ENCODE results near the gene TMEM132D. TPM values are rescaled to one million over a fixed set of nuclear protein-coding genes. Genes with fewer than 3 reads are reported as not detected.

TMEM132D gene
- total RNA-seq, 1 donor from 2014 or later, result not detected

GRCh38 chr12:129614221-129614885, 289.5 kb downstream of the TMEM132D start:
- intact Hi-C loops (cut with DNase I), result no loop called here
- DNase-seq (ENCODE audit: low spot score), result no peak

DNA sequence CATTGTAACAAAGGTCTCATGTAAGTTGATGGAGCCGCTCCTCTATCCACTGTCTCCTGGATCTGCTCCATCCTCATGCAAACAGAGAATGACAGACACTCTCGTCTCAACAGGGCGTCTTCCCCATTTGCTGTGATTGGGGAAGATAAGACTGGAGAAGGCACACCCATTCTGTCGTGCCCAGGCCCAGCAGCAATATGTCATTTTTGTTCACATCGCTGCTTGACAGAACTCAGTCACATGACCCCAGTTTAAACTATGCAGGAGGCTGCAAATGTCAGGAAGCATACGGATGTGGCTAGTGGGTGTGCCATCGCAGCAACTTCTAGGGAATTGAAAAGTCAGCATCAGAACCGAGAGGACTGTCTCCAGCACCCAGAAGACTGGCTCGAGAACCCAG, 290.5 kb downstream of the TMEM132D start:
- DNase-seq (ENCODE audit: low spot score), result no peak

GRCh38 chr12:129610601-129611120, 293.2 kb downstream of the TMEM132D start:
- intact Hi-C loops (cut with DNase I), result no loop called here
- no peak for DNase-seq (ENCODE audit: low spot score)

More for the DNA sequence above, 290.5 kb downstream of the TMEM132D start:
- intact Hi-C loops (cut with DNase I), result no loop called here

DNA sequence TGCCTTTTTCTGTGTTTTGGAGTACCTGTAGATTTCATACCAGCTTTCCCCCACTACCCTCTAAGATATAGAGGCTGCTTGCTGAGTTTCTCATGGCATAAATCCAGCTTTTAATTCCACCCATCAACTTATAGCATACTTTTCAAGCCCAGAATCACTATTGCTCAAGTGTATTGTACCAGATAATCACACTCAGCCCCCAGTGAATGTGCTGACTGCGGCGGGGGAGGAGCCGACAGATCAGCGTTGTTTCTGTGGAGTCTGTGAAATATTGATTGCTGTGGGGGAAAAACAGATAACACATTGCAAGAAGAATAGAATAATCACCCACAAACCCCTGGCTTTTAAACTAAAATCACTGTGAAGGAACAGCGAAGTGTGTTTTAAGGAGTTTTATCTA, 296.1 kb downstream of the TMEM132D start:
- DNase-seq (ENCODE audit: low spot score), result no peak
- intact Hi-C loops (cut with DNase I), result no loop called here

DNA sequence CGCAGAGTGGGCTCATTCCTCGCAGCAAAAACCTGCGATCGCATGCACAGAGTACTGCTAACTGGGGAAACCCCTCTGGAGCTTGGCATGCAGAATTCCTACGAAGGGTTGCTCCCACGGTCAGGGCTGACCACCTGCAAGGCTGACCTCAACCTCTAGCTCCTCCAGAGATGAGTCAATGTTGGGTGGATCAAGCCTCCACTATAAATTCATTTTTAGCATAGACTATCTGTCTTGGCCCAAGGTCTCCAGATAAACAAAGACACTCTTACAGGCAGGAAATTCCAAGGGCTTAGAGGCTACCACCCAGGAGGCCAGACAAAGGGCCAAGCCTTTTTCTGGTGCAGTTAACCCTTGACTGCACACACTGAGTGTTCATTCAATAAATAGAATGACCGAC, 296.5 kb downstream of the TMEM132D start:
- intact Hi-C loops (cut with DNase I), result no loop called here
- no peak for DNase-seq (ENCODE audit: low spot score)

DNA sequence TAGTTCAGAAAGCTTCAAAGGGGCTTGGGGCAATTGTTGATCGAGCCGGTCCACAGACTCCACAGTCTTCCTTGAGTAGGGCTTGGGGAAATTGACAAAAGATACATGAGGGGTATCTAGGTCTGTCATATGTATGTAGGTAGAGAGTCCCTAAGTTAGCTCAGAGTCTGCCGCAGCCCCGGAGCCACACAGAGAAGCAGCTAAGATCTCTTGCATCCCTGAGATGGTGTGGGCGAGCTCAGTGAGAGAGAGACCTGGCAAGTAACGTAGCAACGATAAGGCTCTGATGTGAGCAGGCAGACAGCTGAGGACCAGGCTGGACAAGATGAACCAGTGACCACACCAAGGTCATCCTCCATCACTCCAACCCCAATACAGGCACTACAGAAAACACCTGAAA, 297.6 kb downstream of the TMEM132D start:
- intact Hi-C loops (cut with DNase I), result no loop called here
- no peak for DNase-seq (ENCODE audit: low spot score)

DNA sequence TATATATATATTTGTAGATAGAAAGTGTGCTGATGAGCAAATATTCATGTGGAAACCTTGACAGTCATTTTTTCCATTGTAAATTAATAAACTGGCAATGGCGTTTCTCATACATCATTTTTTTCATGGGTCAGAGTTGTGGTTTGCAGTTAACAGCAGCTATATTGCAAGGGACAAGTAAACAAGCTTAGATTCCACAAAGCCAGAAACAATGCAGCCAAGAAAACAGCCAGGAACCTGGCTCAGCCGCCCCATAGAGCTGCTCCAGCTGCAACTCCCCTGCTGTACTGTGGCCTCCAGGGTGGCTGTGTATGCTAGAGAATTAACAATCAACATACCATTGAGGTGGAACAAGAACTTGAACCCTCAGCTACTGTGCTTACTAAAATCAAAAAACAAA, 298.2 kb downstream of the TMEM132D start:
- DNase-seq (ENCODE audit: low spot score), result no peak

DNA sequence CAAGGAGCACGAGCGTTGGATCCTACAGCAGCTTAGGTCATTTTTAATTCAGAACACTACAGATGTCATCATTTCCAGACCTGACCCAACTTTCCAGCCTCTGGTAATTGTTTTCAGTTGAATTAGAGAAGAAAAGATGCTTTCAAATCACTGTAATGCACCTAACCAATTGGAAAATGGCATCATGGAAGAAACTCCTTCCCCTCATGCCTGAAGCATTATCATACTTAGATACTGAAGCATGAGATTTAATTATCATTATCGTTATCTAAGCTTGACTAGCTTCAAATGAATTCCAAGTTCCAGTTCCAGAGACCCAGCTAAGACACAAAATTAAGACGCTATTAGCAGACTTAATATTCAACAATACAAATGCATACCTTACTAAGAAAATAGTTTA, 299.3 kb downstream of the TMEM132D start:
- DNase-seq (ENCODE audit: low spot score), result no peak
- intact Hi-C loops (cut with DNase I), result no loop called here

More for the DNA sequence above, 298.2 kb downstream of the TMEM132D start:
- intact Hi-C loops (cut with DNase I), result no loop called here

DNA sequence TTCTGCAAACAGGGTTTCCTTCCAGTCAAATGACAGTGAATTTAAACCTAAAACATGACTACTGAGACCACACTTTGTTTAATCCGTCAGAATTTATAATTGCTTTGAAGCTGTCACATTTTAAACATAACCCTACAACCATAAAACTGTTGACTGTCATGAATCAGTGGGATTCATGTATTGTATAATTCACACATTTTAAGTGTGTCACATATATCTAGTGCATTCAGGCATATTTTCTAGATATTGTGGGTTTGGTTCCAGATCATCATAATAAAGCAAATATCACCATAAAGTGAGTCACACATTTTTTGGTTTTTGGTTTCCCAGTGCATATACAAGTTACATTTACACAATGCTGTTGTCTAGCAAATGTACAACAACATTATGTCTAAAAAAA, 304.4 kb downstream of the TMEM132D start:
- DNase-seq (ENCODE audit: low spot score), result no peak
- intact Hi-C loops (cut with DNase I), result no loop called here

DNA sequence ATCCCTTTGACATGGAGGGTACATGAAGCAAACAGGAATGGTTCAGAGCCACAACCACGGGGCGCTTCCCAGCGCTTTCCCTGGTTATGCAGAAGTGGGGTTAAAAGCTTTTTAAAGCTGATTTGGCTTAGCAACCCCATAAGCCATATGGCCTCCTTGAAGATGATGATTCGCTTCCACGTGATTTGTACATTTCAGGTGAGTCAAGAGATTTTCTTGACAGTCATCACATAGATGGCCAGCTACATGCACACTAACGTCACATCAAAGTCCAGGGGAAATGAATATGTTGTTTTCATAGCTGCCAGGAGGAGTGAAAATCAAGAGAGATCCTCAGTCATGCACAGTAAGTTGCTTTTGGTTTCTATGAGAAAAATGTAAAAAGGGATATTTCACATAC, 309.7 kb downstream of the TMEM132D start:
- intact Hi-C loops (cut with DNase I), result no loop called here
- no peak for DNase-seq (ENCODE audit: low spot score)

DNA sequence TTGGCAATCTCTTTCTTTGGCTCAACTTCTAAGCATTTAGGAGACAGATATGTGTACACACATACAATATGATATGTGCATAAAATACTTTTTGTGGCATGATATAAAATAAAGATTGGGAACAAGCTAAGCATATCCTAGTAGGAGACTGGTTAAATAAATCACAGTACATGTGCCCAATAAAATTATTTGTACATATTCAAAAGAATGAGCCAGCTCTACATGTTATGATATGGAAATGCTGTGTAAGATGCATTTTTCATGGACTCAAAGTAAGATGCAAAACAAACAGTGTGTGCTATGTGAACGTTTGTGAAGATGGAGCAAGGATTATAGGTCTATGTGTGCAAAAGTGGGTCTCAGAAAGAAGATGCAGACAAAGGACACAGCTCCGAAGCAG, 311.4 kb downstream of the TMEM132D start:
- intact Hi-C loops (cut with DNase I), result no loop called here
- no peak for DNase-seq (ENCODE audit: low spot score)

- DNase-seq (ENCODE audit: low spot score), result no peak
- intact Hi-C loops (cut with DNase I), result no loop called here
Measured at GRCh38 chr12:129589503-129589902, 314.3 kb downstream of the TMEM132D start.

- no peak for DNase-seq (ENCODE audit: low spot score)
- intact Hi-C loops (cut with DNase I), result no loop called here
Measured at GRCh38 chr12:129588142-129588541, 315.7 kb downstream of the TMEM132D start.

GRCh38 chr12:129585296-129585695, 318.5 kb downstream of the TMEM132D start:
- intact Hi-C loops (cut with DNase I), result no loop called here
- DNase-seq (ENCODE audit: low spot score), result no peak

DNA sequence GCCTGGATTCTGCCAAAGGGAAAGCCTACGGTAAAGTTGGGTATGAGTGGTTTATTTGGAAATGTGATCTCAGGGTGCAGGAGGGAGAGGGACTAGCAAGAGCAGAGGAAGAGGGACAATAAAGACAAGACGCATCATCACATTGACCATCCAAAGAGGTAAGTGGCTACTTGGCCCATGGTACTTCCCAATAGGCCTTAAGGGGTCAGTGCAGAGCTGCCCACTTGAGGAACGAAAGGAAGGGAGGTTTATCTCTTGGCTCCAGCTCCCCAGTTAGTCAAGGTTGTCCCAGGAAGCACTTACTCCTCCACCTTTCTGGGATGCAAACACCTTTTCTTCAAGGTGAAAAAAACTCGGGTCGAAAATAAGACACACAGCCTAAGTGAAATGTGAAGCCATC, 323.9 kb downstream of the TMEM132D start:
- DNase-seq (ENCODE audit: low spot score), result no peak
- intact Hi-C loops (cut with DNase I), result no loop called here

DNA sequence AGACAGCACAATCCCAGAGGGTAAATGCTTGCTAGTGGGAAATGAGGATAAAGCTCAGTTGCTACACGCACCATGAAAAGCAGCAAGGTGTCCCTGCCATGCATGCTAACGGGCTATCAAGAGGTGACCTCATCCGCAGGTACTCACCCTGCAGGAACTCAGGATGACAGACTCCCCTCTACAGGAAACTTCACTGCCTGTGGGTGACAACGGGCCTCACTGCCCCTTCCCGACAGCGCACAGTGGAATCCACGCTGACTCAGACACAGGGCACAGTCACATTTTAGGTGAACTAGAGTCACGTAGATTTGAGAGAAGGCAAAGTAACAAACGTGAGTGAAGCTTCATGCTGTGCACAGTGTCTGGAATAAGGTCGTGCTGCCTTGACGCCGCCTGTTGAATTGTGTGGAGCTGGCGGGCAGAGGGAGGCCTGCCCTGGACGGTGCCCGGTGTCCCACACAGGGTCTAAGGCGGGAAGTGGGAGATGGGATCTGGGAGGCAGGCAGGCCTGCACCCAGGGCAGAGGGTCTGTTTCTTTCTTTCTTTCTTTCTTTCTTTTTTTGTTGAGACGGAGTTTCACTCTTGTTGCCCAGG, 331.8 kb downstream of the TMEM132D start:
- intact Hi-C loops (cut with DNase I), result no loop called here
- DNase-seq (ENCODE audit: low spot score), result no peak

GRCh38 chr12:129570796-129571400, 332.9 kb downstream of the TMEM132D start:
- no peak for DNase-seq (ENCODE audit: low spot score)
- intact Hi-C loops (cut with DNase I), result no loop called here

DNA sequence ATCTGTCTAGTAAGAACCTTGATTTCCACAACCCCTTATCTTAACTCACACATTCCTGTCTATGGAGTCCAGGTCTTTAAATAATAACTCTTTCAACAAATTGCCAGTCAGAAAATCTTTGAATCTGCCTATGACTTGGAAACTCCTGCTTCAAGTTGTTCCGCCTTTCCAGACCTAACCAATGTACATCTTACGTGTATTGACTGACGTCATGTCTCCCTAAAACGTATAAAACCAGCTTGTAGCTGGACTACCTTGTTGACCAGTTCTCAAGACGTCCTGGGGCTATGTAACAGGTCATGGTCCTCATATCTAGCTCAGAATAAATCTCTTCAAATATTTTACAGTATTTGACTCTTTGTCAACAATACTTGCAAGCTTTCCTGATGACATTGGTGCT, 337.0 kb downstream of the TMEM132D start:
- no peak for DNase-seq (ENCODE audit: low spot score)
- intact Hi-C loops (cut with DNase I), result no loop called here

GRCh38 chr12:129564768-129565167, 339.1 kb downstream of the TMEM132D start:
- no peak for DNase-seq (ENCODE audit: low spot score)
- intact Hi-C loops (cut with DNase I), result no loop called here

DNA sequence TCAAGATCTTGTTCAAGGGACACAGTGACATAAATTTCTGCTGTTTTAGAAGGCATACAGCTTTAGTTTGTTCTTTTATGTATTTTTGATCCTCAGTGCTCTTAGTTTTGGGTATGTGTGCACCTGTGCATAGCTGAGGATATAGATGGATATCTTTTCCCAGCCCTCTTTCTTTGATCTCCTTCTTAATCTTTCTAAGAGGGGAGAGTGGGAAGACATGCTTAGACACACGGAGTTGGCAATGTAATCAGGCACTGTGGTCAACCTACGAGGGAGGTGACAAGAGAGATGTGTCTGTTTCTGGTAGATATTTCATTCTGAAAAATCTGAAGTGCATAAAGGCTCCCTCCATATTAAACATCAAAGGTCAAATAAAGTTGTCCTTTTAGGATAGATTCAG, 340.6 kb downstream of the TMEM132D start:
- DNase-seq (ENCODE audit: low spot score), result no peak
- intact Hi-C loops (cut with DNase I), result no loop called here

GRCh38 chr12:129561304-129561703, 342.5 kb downstream of the TMEM132D start:
- DNase-seq (ENCODE audit: low spot score), result no peak
- intact Hi-C loops (cut with DNase I), result no loop called here
